PC-9 (cell line): ENCODE measurements around the gene ZNF346. TPM values are rescaled to one million over a fixed set of nuclear protein-coding genes. Genes with fewer than 3 reads are reported as not detected.

ENCODE experiments used
- BruUV-seq: library from RNA; stranded (reverse); fragments of 400-500 nt; replicated peaks from 2 replicates; lab custom pipeline; 2021; lab: Mats Ljungman, UMichigan
- CTCF ChIA-PET: fragments of 300-600 bp; sonication (Branson Sonifier 250); formaldehyde crosslinking; loops from one replicate; lab custom pipeline; 2022; ENCODE audit warnings: antibody characterized with exemption; lab: Charles Lee
- POLR2A ChIA-PET: fragments of 300-600 bp; sonication (Branson Sonifier 250); formaldehyde crosslinking; loops from one replicate; lab custom pipeline; 2022; ENCODE audit warnings: antibody characterized with exemption; ENCODE audit not compliant: unreplicated experiment; lab: Charles Lee
- DNase-seq, 2 experiments: peaks; one replicate each; pipeline versions ENCODE4 v3.0.0 to v3.0.0-alpha.2; 2015 to 2022; ENCODE audit warnings: mixed read lengths in 1 of 2
- H2AFZ ChIP-seq: fragments of 200-600 bp; sonication (generic); 2 replicates; pipeline ENCODE4 v1.8.1; 2017; ENCODE audit warnings: antibody characterized with exemption
- H3F3A ChIP-seq: fragments of 200-600 bp; sonication (generic); 2 replicates; pipeline ENCODE4 v1.8.1; 2017; ENCODE audit warnings: antibody characterized with exemption, mild to moderate bottlenecking, low read depth; ENCODE audit not compliant: insufficient read depth
- H3K27ac ChIP-seq: fragments of 200-600 bp; sonication (generic); 2 replicates; pipeline ENCODE4 v1.6.1; 2016; ENCODE audit warnings: mixed run types
- H3K27me3 ChIP-seq: fragments of 200-600 bp; sonication (generic); 2 replicates; pipeline ENCODE4 v1.6.1; 2016; ENCODE audit warnings: low read depth, mixed run types; ENCODE audit not compliant: insufficient read depth
- H3K36me3 ChIP-seq: fragments of 200-600 bp; sonication (generic); 2 replicates; pipeline ENCODE4 v1.6.1; 2016; ENCODE audit warnings: low read depth, mixed run types
- H3K4me1 ChIP-seq: fragments of 200-600 bp; sonication (generic); replicated peaks from 2 replicates; pipeline ENCODE4 v1.6.1; 2016; ENCODE audit warnings: mixed run types; ENCODE audit not compliant: insufficient read depth
- H3K4me2 ChIP-seq: fragments of 200-600 bp; sonication (generic); 2 replicates; pipeline ENCODE4 v1.6.1; 2017; ENCODE audit warnings: mixed run types
- H3K4me3 ChIP-seq: fragments of 200-600 bp; sonication (generic); 2 replicates; pipeline ENCODE4 v1.6.1; 2016; ENCODE audit warnings: mixed run types
- H3K79me2 ChIP-seq: fragments of 200-600 bp; sonication (generic); 2 replicates; pipeline ENCODE4 v1.6.1; 2017; ENCODE audit warnings: low read depth, mixed run types
- H3K9me2 ChIP-seq: fragments of 200-600 bp; sonication (generic); 2 replicates; pipeline ENCODE4 v1.8.1; 2017; ENCODE audit warnings: mild to moderate bottlenecking; ENCODE audit not compliant: insufficient read depth
- H3K9me3 ChIP-seq: fragments of 200-600 bp; sonication (generic); 2 replicates; pipeline ENCODE4 v1.8.1; 2016; ENCODE audit warnings: low read depth; ENCODE audit not compliant: insufficient read depth
- H4K20me1 ChIP-seq: fragments of 200-600 bp; sonication (generic); 2 replicates; pipeline ENCODE4 v1.8.1; 2017; ENCODE audit not compliant: insufficient read depth
- CTCF ChIP-seq: fragments of 200-600 bp; sonication (generic); conservative IDR thresholded peaks from 2 replicates; pipeline ENCODE4 v1.6.1; 2017; ENCODE audit warnings: mixed run types, antibody characterized with exemption, mild to moderate bottlenecking, moderate library complexity
- EZH2 ChIP-seq: fragments of 200-600 bp; sonication (generic); IDR thresholded peaks from 2 replicates; pipeline ENCODE4 v1.8.0; 2017; ENCODE audit warnings: antibody characterized with exemption, low read depth
- intact Hi-C: fragments of 100-400 bp; cut with micrococcal nuclease; formaldehyde crosslinking; loops from one replicate; pipeline ENCODE4 v1.10.0; 2022; ENCODE audit not compliant: unreplicated experiment
- total RNA-seq: library from RNA; stranded (reverse); gene quantifications from 2 replicates; pipeline ENCODE4 v1.2.3, GENCODE V29; 2021

The ZNF346 gene
- total RNA-seq, 1 experiment from 2014 or later, result 23.8 TPM

GRCh38 chr5:177064500-177065277, 42.2 kb downstream of the ZNF346 start:
- DNase-seq, result no peak
- POLR2A ChIA-PET, result no interaction called here

GRCh38 chr5:177065491-177065890, 43.0 kb downstream of the ZNF346 start:
- no peaks in the 10 kb centered on the region for H4K20me1 ChIP-seq
- TF ChIP-seq CTCF, result no peak
- TF ChIP-seq EZH2, result no peak
- BruUV-seq, result no TSS peak
- no peak overlapping the region for H3K4me3 ChIP-seq
- DNase-seq, result no peak
- no peaks in the 10 kb centered on the region for H3K27me3 ChIP-seq
- no peaks in the 10 kb centered on the region for H3K4me1 ChIP-seq
- no peaks in the 10 kb centered on the region for H3K36me3 ChIP-seq
- H3K9me2 ChIP-seq, result no peaks in the 10 kb centered on the region
- no peak overlapping the region for H3K27ac ChIP-seq
- no peak overlapping the region for H3K4me2 ChIP-seq
- intact Hi-C loops, result no loop called here
- ChIA-PET POLR2A (no interaction called here), CTCF (no interaction called here)
- no peaks in the 10 kb centered on the region for H3F3A ChIP-seq
- no peaks in the 10 kb centered on the region for H3K9me3 ChIP-seq
- no peaks in the 10 kb centered on the region for H3K79me2 ChIP-seq
- no peak overlapping the region for H2AFZ ChIP-seq

More at GRCh38 chr5:177064500-177065277, 42.2 kb downstream of the ZNF346 start:
- Histone ChIP-seq H3K9me3 (no peaks in the 10 kb centered on the region), H3K4me2 (no peak overlapping the region), H2AFZ (no peak overlapping the region), H3K79me2 (no peaks in the 10 kb centered on the region), H3K9me2 (no peaks in the 10 kb centered on the region), H4K20me1 (no peaks in the 10 kb centered on the region), H3K27me3 (no peaks in the 10 kb centered on the region), H3F3A (no peaks in the 10 kb centered on the region), H3K27ac (no peak overlapping the region), H3K4me1 (no peaks in the 10 kb centered on the region), H3K36me3 (no peaks in the 10 kb centered on the region), H3K4me3 (no peak overlapping the region)
- intact Hi-C loops, result no loop called here
- CTCF ChIA-PET, result interaction anchor here (0.9 kb wide), 1 partner anchor 16 kb away, joined by 4 read pairs; no protein-coding TSS in a partner anchor
- TF ChIP-seq EZH2, result no peak
- TF ChIP-seq CTCF, result no peak
- no TSS peak for BruUV-seq

GRCh38 chr5:177066224-177066623, 43.7 kb downstream of the ZNF346 start:
- DNase-seq, result no peak
- Histone ChIP-seq H3K4me1 (no peaks in the 10 kb centered on the region), H4K20me1 (no peaks in the 10 kb centered on the region), H3K9me2 (no peaks in the 10 kb centered on the region), H3F3A (no peaks in the 10 kb centered on the region), H3K4me2 (no peak overlapping the region), H3K27me3 (no peaks in the 10 kb centered on the region), H3K27ac (no peak overlapping the region), H3K36me3 (no peaks in the 10 kb centered on the region), H3K4me3 (no peak overlapping the region), H3K9me3 (no peaks in the 10 kb centered on the region), H3K79me2 (no peaks in the 10 kb centered on the region), H2AFZ (no peak overlapping the region)
- no TSS peak for BruUV-seq
- ChIA-PET CTCF (no interaction called here), POLR2A (no interaction called here)
- intact Hi-C loops, result no loop called here
- TF ChIP-seq CTCF, result no peak
- TF ChIP-seq EZH2, result no peak
